HG02981 (cell line): ENCODE measurements around the gene KRT3.
"Not testable (repeated sequence)": the region's sequence is repeated elsewhere in the genome, so short reads cannot be mapped to it uniquely, and the experiment has no call there.

Source experiments
- ATAC-seq: cut with Tn5 transposase; IDR thresholded peaks from one replicate; pipeline ENCODE4 v1.9.1; 2021; ENCODE audit warnings: mild to moderate bottlenecking, moderate library complexity; ENCODE audit not compliant: unreplicated experiment

KRT3 gene

GRCh38 chr12:52798671-52799504, 3.0 kb upstream of the KRT3 start:
- ATAC-seq = no peak

- ATAC-seq = no peak
These were observed 2.2 kb upstream of the KRT3 start for GRCh38 chr12:52798003-52798670.

DNA sequence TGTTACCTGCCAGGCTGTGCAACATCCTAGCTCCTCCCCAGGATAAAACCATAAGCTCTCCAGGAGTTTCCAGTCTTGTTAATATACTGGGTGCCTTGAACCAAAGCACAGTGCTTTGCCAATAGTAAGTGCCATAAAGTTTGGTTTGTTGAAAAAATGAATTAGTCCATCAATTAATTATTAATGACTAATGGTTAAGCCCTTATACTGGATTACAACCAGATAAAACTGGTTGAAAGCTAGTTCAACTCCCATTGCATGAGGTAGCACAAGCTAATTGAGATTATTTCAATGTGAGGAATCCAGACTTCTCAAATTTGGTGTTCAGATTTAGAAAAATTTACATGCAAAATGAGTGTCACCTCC, 1.6 kb upstream of the KRT3 start:
- ATAC-seq = no peak

DNA sequence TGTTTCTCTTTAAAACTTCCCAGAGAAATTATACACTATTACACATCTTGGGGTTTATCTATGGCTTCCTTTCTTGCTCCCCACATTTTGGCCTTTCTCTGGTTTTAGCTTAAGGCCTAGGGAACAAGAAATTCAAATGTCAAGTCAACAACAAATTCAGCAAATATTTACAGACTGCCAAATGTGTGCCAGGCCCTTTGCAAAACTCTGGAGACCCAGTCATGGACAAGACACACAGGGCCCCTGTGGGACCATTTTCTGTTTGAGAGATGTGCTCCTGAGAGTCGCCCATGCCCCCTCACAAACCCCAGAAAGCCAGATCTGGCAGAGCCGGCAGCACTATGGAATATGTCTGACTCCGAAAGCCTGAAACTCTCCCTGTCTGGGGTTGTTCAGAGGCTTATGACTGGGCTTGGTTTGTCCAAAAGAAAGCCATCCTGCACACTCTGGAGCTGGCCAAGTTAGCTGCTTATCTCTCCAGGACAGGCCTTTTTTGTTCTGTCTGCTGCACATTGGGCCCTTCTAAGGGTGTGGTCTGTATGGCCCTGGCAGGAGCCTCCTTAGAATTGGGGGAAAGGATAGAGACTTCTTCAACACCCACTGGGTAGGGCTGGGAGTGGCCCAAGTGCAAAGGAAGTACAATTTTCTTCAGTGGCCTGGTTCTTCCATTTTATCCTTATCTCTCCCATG, 1.1 kb upstream of the KRT3 start:
- no peak for ATAC-seq

GRCh38 chr12:52796429-52796794, 495 bp upstream of the KRT3 start:
- ATAC-seq = no peak

GRCh38 chr12:52795332-52795674, 614 bp downstream of the KRT3 start:
- ATAC-seq = not testable (repeated sequence)

GRCh38 chr12:52794479-52795331, 1.2 kb downstream of the KRT3 start:
- ATAC-seq = no peak

DNA sequence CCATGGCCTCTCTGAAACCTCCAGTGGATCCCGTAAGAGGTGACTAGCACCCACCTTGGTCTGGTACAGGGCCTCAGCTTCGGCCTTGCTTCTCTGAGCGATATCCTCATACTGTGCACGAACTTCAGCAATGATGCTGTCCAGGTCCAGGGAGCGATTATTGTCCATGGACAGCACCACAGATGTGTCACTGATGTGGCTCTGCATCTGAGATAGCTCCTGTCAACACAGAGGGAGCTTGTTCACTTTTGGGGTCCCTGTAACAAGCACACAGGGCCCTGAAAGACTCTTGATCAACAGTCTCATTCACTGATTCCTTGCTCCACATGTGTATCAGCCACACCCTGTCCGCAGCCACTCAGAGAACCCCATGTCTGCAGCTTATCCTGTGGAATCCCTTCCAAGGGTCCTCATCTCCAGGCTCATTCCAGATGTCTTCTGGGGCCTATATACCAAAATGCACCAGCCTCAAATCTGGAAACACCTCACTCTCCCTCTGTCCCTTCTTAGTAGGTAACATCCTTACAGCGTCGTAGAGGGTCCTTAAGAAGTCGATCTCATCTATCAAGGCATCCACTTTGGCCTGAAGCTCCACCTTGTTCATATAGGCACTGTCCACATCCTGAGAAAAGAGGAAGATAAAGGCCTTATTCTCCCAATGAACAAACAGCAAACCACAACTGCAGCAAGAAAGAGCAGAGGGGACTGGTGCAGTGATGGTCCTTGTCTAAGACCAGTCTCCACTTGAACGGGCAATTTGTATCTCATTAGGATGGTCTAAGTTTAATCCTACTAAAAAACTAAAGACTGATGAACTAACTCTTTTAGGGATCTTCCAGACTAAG, 3.5 kb downstream of the KRT3 start:
- no peak for ATAC-seq

- ATAC-seq = no peak
These were observed 4.4 kb downstream of the KRT3 start for GRCh38 chr12:52791271-52792184.

DNA sequence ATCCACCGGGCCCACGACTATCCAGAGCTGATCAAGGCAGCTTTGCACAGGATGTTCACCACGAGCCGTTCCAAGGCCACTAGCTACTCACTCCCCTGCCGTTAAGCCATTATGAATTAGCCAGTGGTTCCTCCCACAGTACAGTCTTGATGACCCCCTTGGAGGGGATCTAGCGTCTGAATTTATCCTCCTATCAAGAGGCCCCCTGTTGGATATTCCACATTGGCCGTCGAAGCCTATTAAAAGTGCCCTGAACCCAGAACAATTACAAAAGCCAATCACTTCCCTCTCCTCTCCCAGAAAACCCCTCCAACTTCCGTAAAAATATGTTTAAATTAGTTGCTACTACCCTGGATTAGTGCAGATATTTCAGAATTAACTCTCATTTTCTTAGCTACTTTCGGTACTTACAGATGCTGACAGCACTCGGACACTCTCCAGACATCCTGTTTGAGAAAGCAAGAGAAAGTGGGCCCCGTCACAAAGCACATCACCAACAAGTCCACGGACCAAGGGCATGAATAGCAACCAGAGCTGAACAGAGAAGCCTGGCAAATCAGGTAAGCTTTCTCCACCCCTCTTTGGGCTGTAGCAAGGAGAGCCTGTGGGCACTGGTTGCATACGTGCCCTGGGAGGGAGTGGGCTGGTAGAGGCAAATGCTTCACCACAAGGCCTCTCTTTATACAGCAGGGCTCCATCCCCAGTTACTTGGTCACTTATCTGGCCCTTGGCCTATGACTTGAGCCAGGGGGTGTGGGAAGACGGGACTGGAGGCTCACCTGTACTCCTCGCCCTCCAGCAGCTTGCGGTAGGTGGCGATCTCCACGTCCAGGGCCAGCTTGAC, 5.3 kb downstream of the KRT3 start:
- no peak for ATAC-seq

GRCh38 chr12:52789637-52790426, 6.1 kb downstream of the KRT3 start:
- ATAC-seq = no peak

- ATAC-seq = no peak
These were observed 6.9 kb downstream of the KRT3 start for GRCh38 chr12:52788876-52789636.

DNA sequence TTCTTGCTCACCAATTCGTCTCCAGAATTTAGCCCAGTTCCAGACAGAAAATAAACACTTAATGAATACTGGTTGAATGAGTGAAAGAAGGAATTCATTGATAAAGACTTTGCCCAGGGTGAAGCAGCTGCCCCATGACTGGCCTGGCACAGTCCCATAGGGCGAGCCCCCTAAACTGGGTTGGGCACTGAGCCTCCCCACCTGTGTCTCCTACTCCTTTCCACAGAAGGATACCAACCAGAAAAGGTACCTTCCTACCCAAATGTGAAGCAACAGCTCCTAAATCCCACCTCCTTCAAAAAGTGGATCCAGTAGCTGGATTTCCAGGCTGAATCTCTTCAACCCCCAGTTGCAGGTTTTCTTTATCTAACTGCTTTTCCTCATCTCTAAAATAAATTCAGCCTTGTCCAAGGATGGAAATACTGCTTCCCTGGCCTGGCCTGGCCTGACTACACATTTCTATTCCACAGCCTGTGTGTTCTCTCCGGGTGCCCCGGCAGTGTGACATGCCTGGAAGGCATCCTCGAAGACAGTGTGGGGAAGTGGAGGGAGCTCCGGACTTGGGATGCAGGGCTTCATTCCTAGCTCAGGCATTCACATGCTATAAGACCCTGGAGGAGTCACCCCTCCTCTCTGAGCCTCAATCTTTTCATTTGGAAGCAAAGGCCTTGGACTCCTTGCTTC, 7.6 kb downstream of the KRT3 start:
- ATAC-seq = no peak

DNA sequence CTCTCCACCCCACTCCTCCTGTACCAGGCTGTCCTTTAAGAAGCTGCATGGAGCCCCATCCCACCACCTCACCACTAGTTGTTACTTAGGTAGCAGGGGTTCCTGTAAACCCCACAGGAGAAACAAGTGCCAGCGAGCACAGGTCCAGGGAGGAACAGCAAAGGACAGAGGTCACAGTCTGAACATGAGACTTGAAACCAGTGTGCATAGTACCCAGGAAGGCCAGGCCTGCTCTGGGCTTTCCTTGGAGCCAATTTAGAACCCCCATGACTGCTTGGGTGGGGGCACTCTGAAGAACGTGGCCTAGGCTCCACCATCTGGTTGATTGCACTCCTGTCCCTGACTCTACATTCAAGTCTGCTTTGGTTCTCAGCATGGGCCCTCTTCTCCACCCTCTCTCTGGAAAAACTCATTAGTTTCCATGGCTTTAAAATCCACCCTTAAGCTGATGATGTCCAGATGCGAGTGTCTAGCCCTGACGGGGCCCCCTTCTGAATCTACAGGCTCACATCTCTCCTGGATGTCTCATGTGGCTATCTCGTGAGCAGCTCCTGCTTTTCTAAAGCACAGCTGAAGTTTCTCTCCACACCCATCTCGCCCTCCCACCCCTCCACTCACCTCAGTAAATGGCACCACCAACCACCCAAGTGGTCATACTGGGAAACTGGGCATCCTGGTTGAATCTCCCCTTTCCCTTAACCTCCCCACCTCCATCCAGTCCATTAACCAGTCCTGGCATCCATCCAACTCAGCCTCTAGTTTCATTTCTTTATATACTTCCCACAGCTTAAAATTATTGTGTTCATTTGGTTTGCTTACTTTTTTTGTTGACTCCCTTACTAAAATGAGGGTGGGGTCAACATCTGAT, 8.4 kb downstream of the KRT3 start:
- ATAC-seq = no peak

DNA sequence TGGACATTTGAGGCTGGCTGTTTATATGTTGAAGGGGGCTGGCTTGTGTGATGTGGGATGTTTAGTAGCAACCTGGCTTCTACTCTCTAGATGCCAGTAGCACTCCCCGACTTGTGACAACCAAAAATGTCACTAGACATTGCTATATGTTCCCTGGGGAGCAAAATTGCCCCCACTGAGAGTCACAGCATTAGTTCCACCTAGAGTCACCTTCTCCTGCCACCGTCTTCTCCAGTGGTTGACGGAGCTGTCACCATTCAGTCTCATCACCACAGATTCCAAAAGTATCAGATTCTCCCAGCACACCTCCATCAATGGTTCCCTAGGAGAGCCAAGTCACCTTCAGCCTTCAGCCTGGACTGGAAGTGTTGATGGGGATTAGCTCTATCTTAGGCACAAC, 11.0 kb downstream of the KRT3 start:
- no peak for ATAC-seq
